ENCODE measurements around the gene FRMD5.

- TF ChIP-seq POLR2A (IDR thresholded peaks at IDR 0.05) (no peak), CTCF (IDR thresholded peaks at IDR 0.05) (no peak), POLR2AphosphoS5 (IDR thresholded peaks at IDR 0.05) (no peak)
Measured at GRCh38 chr15:44064706-44065105, 130.4 kb downstream of the FRMD5 start.
